Erythroblast (primary cell): ENCODE measurements around the gene TNIK.

Experiments
- GATA1 ChIP-seq: IDR thresholded peaks from 2 replicates; pipeline ENCODE4 v1.6.1; 2011; ENCODE audit warnings: low read depth, mild to moderate bottlenecking, control low read depth, low read length, moderate library complexity
- POLR2A ChIP-seq: IDR thresholded peaks from 2 replicates; pipeline ENCODE4 v1.6.1; 2011; ENCODE audit warnings: mild to moderate bottlenecking, low read length

GRCh38 chr3:171021377-171021776 lies 438.8 kb downstream of the TNIK start:
- TF ChIP-seq POLR2A = no peak
- TF ChIP-seq GATA1 = no peak
